HG02981 (cell line): ENCODE measurements around the gene WIPF3.

Source experiments
- ATAC-seq: cut with Tn5 transposase; IDR thresholded peaks from one replicate; pipeline ENCODE4 v1.9.1; 2021; ENCODE audit warnings: mild to moderate bottlenecking, moderate library complexity; ENCODE audit not compliant: unreplicated experiment

The WIPF3 gene

GRCh38 chr7:29809533-29810155 is 3.3 kb downstream of the WIPF3 start:
- ATAC-seq, result no peak

DNA sequence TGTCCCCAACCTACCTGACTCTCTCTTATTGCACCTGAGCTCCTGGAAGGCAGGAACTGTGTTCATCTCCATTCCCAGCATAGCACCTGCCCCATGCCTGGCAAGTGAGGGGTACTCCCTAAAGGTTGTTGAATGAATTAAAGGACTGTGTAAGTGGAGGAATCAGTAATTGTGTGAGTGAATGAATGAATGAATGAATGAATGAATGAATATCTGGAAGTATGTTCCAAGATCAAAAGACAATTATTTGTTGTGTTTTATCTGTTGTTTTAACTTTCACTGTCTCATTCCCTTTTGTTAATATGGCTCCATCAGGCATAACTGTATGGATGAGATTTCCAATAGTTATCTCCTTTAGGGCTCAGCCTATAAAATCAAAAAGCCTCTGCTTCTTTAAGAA is 4.0 kb downstream of the WIPF3 start:
- ATAC-seq, result no peak

- no peak for ATAC-seq
These were observed 4.6 kb downstream of the WIPF3 start for GRCh38 chr7:29810813-29811482.

GRCh38 chr7:29811586-29811985 is 5.3 kb downstream of the WIPF3 start:
- no peak for ATAC-seq

GRCh38 chr7:29812185-29812876 is 6.0 kb downstream of the WIPF3 start:
- no peak for ATAC-seq

- ATAC-seq, result no peak
These were observed 9.1 kb downstream of the WIPF3 start for GRCh38 chr7:29815181-29816105.

DNA sequence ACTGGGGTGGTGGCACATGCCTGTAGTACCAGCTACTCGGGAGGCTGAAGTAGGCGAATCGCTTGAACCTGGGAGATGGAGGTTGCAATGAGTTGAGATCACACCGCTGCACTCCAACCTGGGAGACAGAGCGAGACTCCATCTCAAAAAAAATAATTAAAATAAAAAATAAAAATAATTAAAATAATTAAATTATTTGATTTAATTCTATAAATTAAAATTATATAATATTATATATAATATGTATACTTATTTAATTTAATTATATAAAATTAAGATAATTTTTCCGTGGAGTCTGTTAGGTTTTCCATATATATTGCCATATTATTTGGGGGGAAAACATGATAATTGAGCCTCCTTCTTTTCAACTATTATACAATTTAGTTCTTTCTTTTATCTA is 12.0 kb downstream of the WIPF3 start:
- no peak for ATAC-seq

GRCh38 chr7:29825775-29826529 is 19.6 kb downstream of the WIPF3 start:
- ATAC-seq, result peak; percentile 88

GRCh38 chr7:29826530-29826822 is 20.2 kb downstream of the WIPF3 start:
- no peak for ATAC-seq

DNA sequence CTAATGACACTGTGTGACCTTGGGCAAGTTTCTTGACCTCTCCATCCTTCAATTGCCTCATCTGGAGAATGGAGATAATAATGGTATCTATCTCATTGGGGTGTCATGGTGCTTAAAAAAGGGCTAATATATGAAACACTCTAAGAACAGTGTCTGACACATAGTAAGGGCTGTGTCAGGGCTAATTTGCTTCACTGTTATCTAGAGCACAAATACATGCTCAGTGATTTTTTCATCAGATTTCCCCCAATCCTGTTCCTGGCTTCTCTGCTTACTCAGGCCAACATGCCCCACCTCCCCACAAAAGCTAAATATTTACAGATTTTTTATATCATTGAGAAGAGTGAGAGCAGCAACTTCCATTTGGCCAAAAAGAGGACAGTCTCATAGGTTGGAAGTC is 20.6 kb downstream of the WIPF3 start:
- ATAC-seq, result no peak

DNA sequence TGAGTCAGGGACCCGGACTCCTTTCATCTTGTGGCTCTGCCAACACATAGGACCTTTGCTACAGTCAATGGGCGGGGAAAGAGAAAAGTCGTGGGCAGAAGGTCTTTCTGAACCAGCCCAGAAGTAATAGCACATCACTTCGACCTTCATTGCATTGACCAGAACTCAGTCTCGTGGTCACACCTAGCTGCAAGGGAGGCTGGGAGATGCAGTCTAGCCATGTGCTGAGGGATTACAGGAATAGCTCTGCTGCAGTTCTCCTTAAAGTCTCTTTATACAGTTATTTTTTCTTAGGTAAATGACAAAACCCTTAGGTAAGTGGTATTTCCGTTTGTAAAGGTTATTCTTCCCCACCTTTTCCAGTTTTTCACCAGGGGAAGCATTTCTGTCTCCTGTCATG is 25.4 kb downstream of the WIPF3 start:
- no peak for ATAC-seq

DNA sequence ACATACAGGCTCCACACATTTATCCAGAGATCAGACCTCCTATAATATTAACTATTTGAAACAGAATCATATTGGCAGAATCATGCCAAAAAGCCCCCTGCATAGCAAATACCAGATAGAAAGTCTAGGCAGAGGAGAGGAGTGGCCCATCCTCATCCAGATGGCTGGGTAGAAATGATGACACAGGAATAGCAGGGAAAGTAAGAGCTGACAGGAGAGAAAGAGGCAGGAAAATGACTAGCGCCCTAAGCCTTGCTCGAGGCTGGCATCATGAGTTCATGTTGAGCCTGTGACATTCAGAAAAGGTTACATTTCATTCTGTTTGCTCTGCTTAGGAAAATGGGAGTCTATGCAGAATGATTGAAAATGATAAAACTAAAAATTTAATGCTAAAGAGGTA is 27.6 kb downstream of the WIPF3 start:
- ATAC-seq, result no peak

DNA sequence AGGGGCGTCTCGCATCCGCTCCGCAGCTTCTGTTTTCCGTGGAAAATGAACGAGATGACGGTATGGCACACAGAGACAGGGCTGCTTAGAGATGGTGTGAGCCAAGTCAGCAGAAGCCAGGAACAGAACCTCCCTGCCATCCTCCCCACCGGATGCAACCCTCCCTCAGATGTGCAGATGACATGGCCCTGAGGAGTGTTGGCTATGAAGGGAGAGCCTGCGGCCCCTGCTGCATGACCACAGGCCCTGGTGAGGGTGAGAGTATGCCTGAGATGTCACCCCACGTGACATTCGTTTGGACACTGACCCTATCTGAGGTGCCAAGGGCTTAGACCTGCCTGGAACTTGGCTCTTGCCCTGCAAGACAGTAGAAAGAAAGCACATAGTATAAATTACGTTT is 29.4 kb downstream of the WIPF3 start:
- ATAC-seq, result no peak

DNA sequence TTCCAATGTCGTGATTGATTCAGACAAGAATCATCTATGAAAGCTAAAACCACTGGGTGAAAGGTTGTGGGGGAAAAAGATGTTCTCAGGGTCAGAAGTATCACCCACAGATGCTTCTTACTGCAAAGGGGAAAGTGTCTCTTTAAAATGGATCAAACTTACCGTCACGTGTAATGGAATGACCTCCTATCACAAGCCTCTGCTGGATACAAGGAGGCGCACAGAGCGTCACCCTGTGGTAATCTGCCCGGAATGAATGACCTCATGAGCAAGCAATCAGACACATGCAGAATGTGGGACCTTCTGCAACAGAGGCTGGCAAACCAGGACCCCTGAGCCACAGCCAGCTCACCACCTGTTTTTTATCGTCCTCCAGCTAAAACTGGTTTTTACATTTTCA is 33.0 kb downstream of the WIPF3 start:
- no peak for ATAC-seq

GRCh38 chr7:29839921-29840320 is 33.6 kb downstream of the WIPF3 start:
- no peak for ATAC-seq

- ATAC-seq, result no peak
These were observed 34.4 kb downstream of the WIPF3 start for GRCh38 chr7:29840701-29841100.

DNA sequence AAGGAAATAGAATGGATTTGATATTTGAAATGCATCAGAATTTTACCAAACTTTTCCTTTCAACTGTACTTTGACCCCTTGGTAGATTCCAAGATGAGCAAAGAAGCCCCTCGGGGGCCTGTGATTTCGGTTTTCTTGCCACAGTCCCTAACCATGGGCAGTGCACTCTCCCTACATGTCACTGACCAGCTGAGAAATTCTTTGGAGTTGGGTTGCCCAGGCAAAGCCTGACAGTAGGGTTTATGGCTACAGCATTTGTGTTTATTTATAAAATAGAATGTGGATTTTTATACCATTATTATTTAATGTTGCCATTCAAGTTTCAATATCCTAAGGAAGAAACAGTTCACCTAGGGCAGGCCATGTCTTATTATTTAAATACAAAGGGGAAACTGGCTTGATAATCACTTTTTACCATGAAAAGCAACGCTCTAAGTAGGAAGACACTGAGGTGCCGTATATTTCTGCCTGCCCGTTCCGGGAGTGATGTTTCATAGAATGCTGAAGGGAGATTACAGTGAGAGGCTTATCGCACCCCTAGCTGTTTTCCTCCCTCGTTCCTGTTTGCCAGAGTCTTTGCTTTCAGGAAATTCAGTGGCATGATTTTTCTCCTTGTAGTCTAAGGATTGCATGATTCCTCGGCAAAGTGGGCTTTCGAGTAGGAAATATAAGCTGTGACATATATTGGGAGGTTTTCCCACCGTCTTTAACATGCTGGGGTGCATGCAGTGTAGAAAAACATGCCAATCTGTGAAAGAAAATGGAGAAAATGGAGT is 35.8 kb downstream of the WIPF3 start:
- ATAC-seq, result no peak

DNA sequence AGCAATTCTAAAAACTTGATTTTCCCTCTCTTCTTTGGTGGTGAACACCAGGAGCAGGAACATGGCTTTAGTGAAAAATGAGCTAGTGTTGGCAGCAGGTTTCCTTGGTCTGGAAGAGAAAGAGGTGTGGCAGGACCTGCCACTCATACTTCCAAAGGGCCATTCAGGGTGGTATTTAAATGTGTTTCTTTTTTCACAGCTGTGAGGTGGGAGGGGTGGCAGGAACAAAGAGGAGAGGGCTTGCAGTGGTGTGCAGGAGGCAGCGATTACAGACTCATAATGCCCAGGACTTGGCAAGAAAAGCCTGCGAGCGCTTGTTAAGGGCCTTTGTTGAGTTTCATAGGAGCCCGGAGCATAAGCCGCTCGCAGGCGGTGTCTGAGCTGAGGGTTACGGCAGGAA is 36.8 kb downstream of the WIPF3 start:
- ATAC-seq, result no peak

- no peak for ATAC-seq
These were observed 37.4 kb downstream of the WIPF3 start for GRCh38 chr7:29843726-29844125.

DNA sequence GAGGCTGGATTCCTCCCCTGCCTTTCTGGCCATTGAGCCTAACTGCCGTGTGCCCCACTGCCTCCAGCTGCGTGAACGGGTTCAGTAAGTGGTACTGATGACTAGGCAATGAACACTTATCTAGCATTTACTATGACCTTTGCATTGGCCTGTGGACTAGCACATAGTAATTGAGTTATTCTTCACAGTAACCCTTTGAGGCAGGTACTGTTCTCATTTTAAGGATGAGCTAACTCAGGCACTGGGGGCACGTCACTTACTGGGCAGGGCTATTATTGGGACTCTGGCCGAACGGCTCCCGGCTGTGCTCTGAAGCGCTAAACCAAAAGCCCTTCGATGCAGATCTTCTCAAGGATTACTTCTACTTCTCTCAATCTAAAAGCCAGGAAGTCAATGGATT is 38.3 kb downstream of the WIPF3 start:
- ATAC-seq, result no peak
